Fibroblast of lung (primary cell): ENCODE data around the gene CETN2. TPM values are rescaled to one million over a fixed set of nuclear protein-coding genes. Genes with fewer than 3 reads are reported as not detected.

Source experiments
- DNase-seq, 2 donors: peaks; one replicate each; pipeline versions ENCODE4 v3.0.0 to v3.0.0-alpha.2; 2010; ENCODE audit warnings: low read depth in 2 of 2
- H2AFZ ChIP-seq: 2 replicates; pipeline ENCODE4 v1.5.1; 2012; ENCODE audit warnings: low read length, control low read depth, inconsistent platforms
- H3K27ac ChIP-seq: 2 replicates; pipeline ENCODE4 v1.5.1; 2011; ENCODE audit warnings: low read length, control low read depth; ENCODE audit not compliant: insufficient read depth
- H3K27me3 ChIP-seq: 2 replicates; pipeline ENCODE4 v1.5.1; 2011; ENCODE audit warnings: mild to moderate bottlenecking, low read length; ENCODE audit not compliant: control insufficient read depth, insufficient read depth
- H3K36me3 ChIP-seq: 2 replicates; pipeline ENCODE4 v1.5.1; 2011; ENCODE audit warnings: low read length; ENCODE audit not compliant: control insufficient read depth, insufficient read depth
- H3K4me1 ChIP-seq: 2 replicates; pipeline ENCODE4 v1.5.1; 2011; ENCODE audit warnings: low read length; ENCODE audit not compliant: control insufficient read depth, insufficient read depth; ENCODE audit errors: extremely low read depth
- H3K4me2 ChIP-seq: 2 replicates; pipeline ENCODE4 v1.5.1; 2011; ENCODE audit warnings: low read length, control low read depth; ENCODE audit not compliant: insufficient read depth; ENCODE audit errors: extremely low read depth
- H3K4me3 ChIP-seq, 4 experiments: fragments of 200-600 bp in 1 of 4; sonication (generic) in 1 of 4; replicated peaks in 1 of 4; 2 replicates each; pipeline ENCODE4 v1.5.1; 2011 to 2016; ENCODE audit warnings: low read length in 4 of 4, low read depth in 3 of 4, mild to moderate bottlenecking in 3 of 4, control low read depth in 2 of 4, inconsistent platforms in 1 of 4, mixed read lengths in 1 of 4; ENCODE audit not compliant: insufficient read depth in 1 of 4; ENCODE audit errors: control extremely low read depth in 1 of 4
- H3K79me2 ChIP-seq: 2 replicates; pipeline ENCODE4 v1.5.1; 2012; ENCODE audit warnings: mild to moderate bottlenecking, low read length, inconsistent platforms; ENCODE audit not compliant: control insufficient read depth, insufficient read depth
- H3K9ac ChIP-seq: 2 replicates; pipeline ENCODE4 v1.5.1; 2011; ENCODE audit warnings: mild to moderate bottlenecking, low read length, control low read depth; ENCODE audit not compliant: insufficient read depth
- H3K9me3 ChIP-seq: 2 replicates; pipeline ENCODE4 v1.5.1; 2012; ENCODE audit warnings: low read depth, low read length; ENCODE audit not compliant: control insufficient read depth, insufficient read depth
- H4K20me1 ChIP-seq: 2 replicates; pipeline ENCODE4 v1.5.1; 2011; ENCODE audit warnings: low read length; ENCODE audit not compliant: control insufficient read depth, insufficient read depth; ENCODE audit errors: extremely low read depth
- CTCF ChIP-seq, 2 donors: IDR thresholded peaks in 1 of 2; conservative IDR thresholded peaks in 1 of 2; 1 replicate in 1 of 2; 2 replicates in 1 of 2; pipeline ENCODE4 v1.5.1; 2011 to 2012; ENCODE audit warnings: low read length in 2 of 2, control low read depth in 1 of 2, inconsistent platforms in 1 of 2, low read depth in 1 of 2, mild to moderate bottlenecking in 1 of 2
- EZH2 ChIP-seq: IDR thresholded peaks from 2 replicates; pipeline ENCODE4 v1.5.1; 2012; ENCODE audit warnings: low read length, control low read depth, mild to moderate bottlenecking; ENCODE audit errors: missing control alignments
- polyA plus RNA-seq, 2 donors: library from polyadenylated mRNA; depleted of rRNA in 1 of 2; stranded (reverse) in 1 of 2; unstranded in 1 of 2; fragments of >200 nt; gene quantifications; 2 replicates each; pipeline ENCODE4 v1.2.1, GENCODE V29; 2011 to 2012; ENCODE audit warnings: missing spikeins in 1 of 2
- total RNA-seq: library from RNA; depleted of rRNA; stranded (reverse); fragments of >200 nt; gene quantifications from 2 replicates; pipeline ENCODE4 v1.2.1, GENCODE V29; 2014

CETN2 gene
- total and polyA plus RNA-seq, 2 donors (not counting 1 experiment from before 2014, with no cell fraction given), result 40.8 to 79.7 TPM

- Histone ChIP-seq H3K4me2 (no peak overlapping the region), H3K27me3 (no peaks in the 10 kb centered on the region), H3K9ac (no peak overlapping the region), H4K20me1 (no peaks in the 10 kb centered on the region), H3K27ac (no peak overlapping the region), H3K4me3 (no peak overlapping the region), H2AFZ (no peak overlapping the region), H3K36me3 (no peaks in the 10 kb centered on the region), H3K4me1 (no peaks in the 10 kb centered on the region), H3K79me2 (peaks cover 2% of the 10 kb centered on the region), H3K9me3 (no peaks in the 10 kb centered on the region)
- no peak for TF ChIP-seq CTCF (conservative IDR thresholded peaks at IDR 0.05 in 1 of 2, IDR thresholded peaks at IDR 0.05 in 1 of 2; ENCODE audit: low read depth in 1 of 2, low read length in 2 of 2)
- TF ChIP-seq EZH2, result no peak
- DNase-seq, result no peak
Measured at GRCh38 chrX:152850465-152850864, 19.9 kb upstream of the CETN2 start.

DNA sequence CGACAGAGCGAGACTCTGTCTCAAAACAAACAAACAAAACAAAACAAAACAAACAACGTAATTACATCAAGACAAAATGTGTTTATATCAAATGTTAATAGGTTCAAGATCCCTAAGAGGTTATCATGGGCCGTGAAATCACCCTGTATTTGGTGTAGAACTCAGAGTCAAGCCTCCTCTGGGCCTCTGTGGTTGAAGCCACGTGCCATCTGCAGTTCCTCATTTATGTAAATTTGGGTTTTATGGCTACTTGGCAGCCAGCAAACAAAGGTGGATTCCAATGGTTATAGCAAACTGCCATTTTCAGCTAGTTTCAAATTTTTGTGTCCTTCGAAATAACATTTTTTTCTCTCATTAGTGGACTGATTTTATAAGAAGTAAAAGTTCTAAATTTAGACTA is 16.7 kb upstream of the CETN2 start:
- no peaks in the 10 kb centered on the region for H3K4me1 ChIP-seq
- H3K27me3 ChIP-seq, result no peaks in the 10 kb centered on the region
- no peaks in the 10 kb centered on the region for H4K20me1 ChIP-seq
- H3K36me3 ChIP-seq, result no peaks in the 10 kb centered on the region
- no peak for DNase-seq
- H3K27ac ChIP-seq, result no peak overlapping the region
- H3K4me3 ChIP-seq, result no peak overlapping the region
- H3K9ac ChIP-seq, result no peak overlapping the region
- H2AFZ ChIP-seq, result no peak overlapping the region
- TF ChIP-seq CTCF (conservative IDR thresholded peaks at IDR 0.05 in 1 of 2, IDR thresholded peaks at IDR 0.05 in 1 of 2; ENCODE audit: low read depth in 1 of 2, low read length in 2 of 2) (no peak), EZH2 (no peak)
- H3K4me2 ChIP-seq, result no peak overlapping the region
- no peaks in the 10 kb centered on the region for H3K9me3 ChIP-seq
- H3K79me2 ChIP-seq, result peaks cover 15% of the 10 kb centered on the region

DNA sequence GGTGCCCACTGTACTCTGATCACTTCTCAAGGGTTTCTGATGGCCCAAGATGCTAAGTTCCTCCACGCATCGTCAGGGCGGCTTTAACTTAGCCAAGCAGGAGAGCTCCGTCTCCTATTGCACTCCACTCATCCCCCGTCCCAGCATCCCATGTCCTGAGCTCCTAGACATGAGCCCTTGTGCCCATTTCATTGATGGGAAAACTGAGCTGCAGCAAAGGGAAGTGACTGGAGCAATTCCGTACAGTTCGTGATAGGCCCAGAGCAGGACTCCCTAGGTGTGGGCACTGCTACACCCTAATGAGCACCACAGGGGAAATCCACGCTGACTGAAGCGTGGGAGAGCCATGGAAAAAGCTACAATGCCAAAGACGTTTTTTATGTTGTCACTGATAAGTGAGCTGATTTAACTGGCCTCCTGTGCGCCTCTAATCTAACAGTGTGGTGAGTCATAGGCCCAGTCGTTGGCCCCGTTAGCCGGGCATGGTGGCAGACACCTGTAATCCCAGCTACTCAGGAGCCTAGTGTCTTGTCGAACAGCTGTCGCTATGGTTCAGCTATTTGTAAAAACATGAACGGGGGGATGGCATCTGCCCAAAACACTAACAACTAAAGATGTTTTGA is 15.2 kb upstream of the CETN2 start:
- H2AFZ ChIP-seq, result no peak overlapping the region
- no peaks in the 10 kb centered on the region for H4K20me1 ChIP-seq
- no peaks in the 10 kb centered on the region for H3K27me3 ChIP-seq
- H3K27ac ChIP-seq, result no peak overlapping the region
- H3K4me2 ChIP-seq, result no peak overlapping the region
- H3K36me3 ChIP-seq, result no peaks in the 10 kb centered on the region
- no peak overlapping the region for H3K9ac ChIP-seq
- H3K4me1 ChIP-seq, result no peaks in the 10 kb centered on the region
- H3K79me2 ChIP-seq, result peaks cover 18% of the 10 kb centered on the region
- DNase-seq, result no peak
- no peaks in the 10 kb centered on the region for H3K9me3 ChIP-seq
- TF ChIP-seq EZH2, result no peak
- no peak for TF ChIP-seq CTCF (conservative IDR thresholded peaks at IDR 0.05 in 1 of 2, IDR thresholded peaks at IDR 0.05 in 1 of 2; ENCODE audit: low read depth in 1 of 2, low read length in 2 of 2)
- H3K4me3 ChIP-seq, result no peak overlapping the region
